Thyroid gland (tissue), 4 donors: ENCODE measurements around the gene EFCAB6.

Experiments
- POLR2A ChIP-seq, 2 donors: fragments of 450-650 bp; IDR thresholded peaks; one replicate each; pipeline ENCODE4 v1.6.1; 2017; ENCODE audit warnings: antibody characterized with exemption in 2 of 2, mild to moderate bottlenecking in 2 of 2, moderate library complexity in 1 of 2
- TF ChIP-seq, protein P1 (sequence below), 6 experiments: fragments of 200-600 bp in 3 of 6; fragments of 450-650 bp in 3 of 6; sonication (generic) in 3 of 6; IDR thresholded peaks; one replicate each; pipeline ENCODE4 v1.5.1; 2016 to 2019; ENCODE audit warnings: antibody characterized with exemption in 6 of 6, mild to moderate bottlenecking in 2 of 6, inconsistent platforms in 1 of 6, moderate library complexity in 1 of 6

DNA sequence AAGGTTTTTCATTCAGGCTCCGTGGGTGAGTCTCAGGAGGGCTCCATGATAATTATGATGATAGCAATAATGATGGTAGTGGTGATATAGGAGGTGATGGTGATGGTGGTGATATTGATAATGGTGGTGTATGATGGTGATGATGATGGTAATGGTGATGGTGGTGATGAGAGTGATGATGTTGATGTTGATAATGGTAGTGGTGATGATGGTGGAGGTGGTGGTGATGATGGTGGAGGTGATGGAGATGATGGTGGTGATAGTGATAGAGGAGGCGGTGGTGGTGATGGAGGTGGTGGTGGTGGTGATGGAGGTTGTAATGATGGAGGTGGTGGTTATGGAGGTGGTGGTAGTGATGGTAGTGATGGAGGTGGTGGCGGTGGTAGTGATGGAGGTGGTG is 320.9 kb downstream of the EFCAB6 start:
- no peak for TF ChIP-seq POLR2A (IDR thresholded peaks at IDR 0.05)
- TF ChIP-seq, protein P1, sequence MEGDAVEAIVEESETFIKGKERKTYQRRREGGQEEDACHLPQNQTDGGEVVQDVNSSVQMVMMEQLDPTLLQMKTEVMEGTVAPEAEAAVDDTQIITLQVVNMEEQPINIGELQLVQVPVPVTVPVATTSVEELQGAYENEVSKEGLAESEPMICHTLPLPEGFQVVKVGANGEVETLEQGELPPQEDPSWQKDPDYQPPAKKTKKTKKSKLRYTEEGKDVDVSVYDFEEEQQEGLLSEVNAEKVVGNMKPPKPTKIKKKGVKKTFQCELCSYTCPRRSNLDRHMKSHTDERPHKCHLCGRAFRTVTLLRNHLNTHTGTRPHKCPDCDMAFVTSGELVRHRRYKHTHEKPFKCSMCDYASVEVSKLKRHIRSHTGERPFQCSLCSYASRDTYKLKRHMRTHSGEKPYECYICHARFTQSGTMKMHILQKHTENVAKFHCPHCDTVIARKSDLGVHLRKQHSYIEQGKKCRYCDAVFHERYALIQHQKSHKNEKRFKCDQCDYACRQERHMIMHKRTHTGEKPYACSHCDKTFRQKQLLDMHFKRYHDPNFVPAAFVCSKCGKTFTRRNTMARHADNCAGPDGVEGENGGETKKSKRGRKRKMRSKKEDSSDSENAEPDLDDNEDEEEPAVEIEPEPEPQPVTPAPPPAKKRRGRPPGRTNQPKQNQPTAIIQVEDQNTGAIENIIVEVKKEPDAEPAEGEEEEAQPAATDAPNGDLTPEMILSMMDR (IDR thresholded peaks at IDR 0.05): no peak
